HepG2 (cell line): ENCODE results near the gene CHRNG. TPM values are rescaled to one million over a fixed set of nuclear protein-coding genes. Genes with fewer than 3 reads are reported as not detected.

Experiments
- polyA plus RNA-seq, 8 experiments: library from polyadenylated mRNA; depleted of rRNA in 3 of 8; stranded (reverse) in 7 of 8; unstranded in 1 of 8; fragments of >200 nt; fragmentation: Illumina TruSeq in 4 of 8; extraction: Trizol in 4 of 8; gene quantifications; 2 replicates each; pipeline versions ENCODE4 v1.2.1 to v1.2.3, GENCODE V29; 2011 to 2016; ENCODE audit warnings: low read depth in 4 of 8, missing spikeins in 1 of 8, mixed read lengths in 1 of 8; ENCODE audit not compliant: insufficient read depth in 1 of 8
- total RNA-seq, 5 experiments: library from RNA; depleted of rRNA; stranded (reverse); fragments of >200 nt; fragmentation: Illumina TruSeq; extraction: Trizol; gene quantifications; 2 replicates each; pipeline ENCODE4 v1.2.3, GENCODE V29; 2016; ENCODE audit warnings: low read depth in 1 of 5

The CHRNG gene
- total and polyA plus RNA-seq, 2 of the 13 experiments (the other 11 are each of a cell fraction or from before 2014, with no cell fraction given): not detected

Other genes starting within 250 kb of the CHRNG start
- gene ALPP, start 160.9 kb upstream of the CHRNG start, total RNA-seq (2016; rRNA removed; fragmentation: Illumina TruSeq; extraction: Trizol): not detected in 2 replicates
- not detected in 2 replicates for gene ALPP, start 160.9 kb upstream of the CHRNG start, polyA plus RNA-seq (2011; rRNA removed)
- not detected in 2 replicates for gene ALPG, start 132.8 kb upstream of the CHRNG start, total RNA-seq (2016; rRNA removed; fragmentation: Illumina TruSeq; extraction: Trizol)
- not detected in 2 replicates for gene ALPG, start 132.8 kb upstream of the CHRNG start, polyA plus RNA-seq (2011; rRNA removed)
- gene ALPI, start 83.5 kb upstream of the CHRNG start, total RNA-seq (2016; rRNA removed; fragmentation: Illumina TruSeq; extraction: Trizol): not detected in 2 replicates
- 0.03 TPM in 1 of 2 replicates, not detected in the other for gene ALPI, start 83.5 kb upstream of the CHRNG start, polyA plus RNA-seq (2011; rRNA removed)
- gene ECEL1, start 51.9 kb upstream of the CHRNG start, total RNA-seq (2016; rRNA removed; fragmentation: Illumina TruSeq; extraction: Trizol): not detected in 2 replicates
- not detected in 2 replicates for gene ECEL1, start 51.9 kb upstream of the CHRNG start, polyA plus RNA-seq (2011; rRNA removed)
- not detected in 2 replicates for gene PRSS56, start 19.3 kb upstream of the CHRNG start, total RNA-seq (2016; rRNA removed; fragmentation: Illumina TruSeq; extraction: Trizol)
- gene PRSS56, start 19.3 kb upstream of the CHRNG start, polyA plus RNA-seq (2011; rRNA removed): not detected in 2 replicates
- gene CHRND, start 13.5 kb upstream of the CHRNG start, total RNA-seq (2016; rRNA removed; fragmentation: Illumina TruSeq; extraction: Trizol): 0.10 TPM in 1 of 2 replicates, not detected in the other
- gene CHRND, start 13.5 kb upstream of the CHRNG start, polyA plus RNA-seq (2011; rRNA removed): 0.13 and 0.18 TPM in 2 replicates
- gene TIGD1, start 10.9 kb downstream of the CHRNG start, total RNA-seq (2016; rRNA removed; fragmentation: Illumina TruSeq; extraction: Trizol): 4.3 and 9.5 TPM in 2 replicates
- 3.5 and 4.1 TPM in 2 replicates for gene TIGD1, start 10.9 kb downstream of the CHRNG start, polyA plus RNA-seq (2011; rRNA removed)
- gene EIF4E2, start 11.0 kb downstream of the CHRNG start, total RNA-seq (2016; rRNA removed; fragmentation: Illumina TruSeq; extraction: Trizol): 101 and 128 TPM in 2 replicates
- gene EIF4E2, start 11.0 kb downstream of the CHRNG start, polyA plus RNA-seq (2011; rRNA removed): 25.0 and 30.3 TPM in 2 replicates
- gene EFHD1, start 93.9 kb downstream of the CHRNG start, total RNA-seq (2016; rRNA removed; fragmentation: Illumina TruSeq; extraction: Trizol): 0.09 and 0.17 TPM in 2 replicates
- 0.24 TPM in 1 of 2 replicates, not detected in the other for gene EFHD1, start 93.9 kb downstream of the CHRNG start, polyA plus RNA-seq (2011; rRNA removed)
- gene GIGYF2, start 157.6 kb downstream of the CHRNG start, total RNA-seq (2016; rRNA removed; fragmentation: Illumina TruSeq; extraction: Trizol): 73.5 and 83.4 TPM in 2 replicates
- 44.9 and 46.1 TPM in 2 replicates for gene GIGYF2, start 157.6 kb downstream of the CHRNG start, polyA plus RNA-seq (2011; rRNA removed)
- gene KCNJ13, start 236.9 kb downstream of the CHRNG start, total RNA-seq (2016; rRNA removed; fragmentation: Illumina TruSeq; extraction: Trizol): not detected in 2 replicates
- not detected in 2 replicates for gene KCNJ13, start 236.9 kb downstream of the CHRNG start, polyA plus RNA-seq (2011; rRNA removed)